Measurements from ENCODE around the gene NECAB3. TPM values are rescaled to one million over a fixed set of nuclear protein-coding genes. Genes with fewer than 3 reads are reported as not detected.
"Not testable (repeated sequence)": the region's sequence is repeated elsewhere in the genome, so short reads cannot be mapped to it uniquely, and the experiment has no call there.

NECAB3 gene
- total RNA-seq, 2 donors from 2014 or later, result 47.4 to 59.9 TPM

DNA sequence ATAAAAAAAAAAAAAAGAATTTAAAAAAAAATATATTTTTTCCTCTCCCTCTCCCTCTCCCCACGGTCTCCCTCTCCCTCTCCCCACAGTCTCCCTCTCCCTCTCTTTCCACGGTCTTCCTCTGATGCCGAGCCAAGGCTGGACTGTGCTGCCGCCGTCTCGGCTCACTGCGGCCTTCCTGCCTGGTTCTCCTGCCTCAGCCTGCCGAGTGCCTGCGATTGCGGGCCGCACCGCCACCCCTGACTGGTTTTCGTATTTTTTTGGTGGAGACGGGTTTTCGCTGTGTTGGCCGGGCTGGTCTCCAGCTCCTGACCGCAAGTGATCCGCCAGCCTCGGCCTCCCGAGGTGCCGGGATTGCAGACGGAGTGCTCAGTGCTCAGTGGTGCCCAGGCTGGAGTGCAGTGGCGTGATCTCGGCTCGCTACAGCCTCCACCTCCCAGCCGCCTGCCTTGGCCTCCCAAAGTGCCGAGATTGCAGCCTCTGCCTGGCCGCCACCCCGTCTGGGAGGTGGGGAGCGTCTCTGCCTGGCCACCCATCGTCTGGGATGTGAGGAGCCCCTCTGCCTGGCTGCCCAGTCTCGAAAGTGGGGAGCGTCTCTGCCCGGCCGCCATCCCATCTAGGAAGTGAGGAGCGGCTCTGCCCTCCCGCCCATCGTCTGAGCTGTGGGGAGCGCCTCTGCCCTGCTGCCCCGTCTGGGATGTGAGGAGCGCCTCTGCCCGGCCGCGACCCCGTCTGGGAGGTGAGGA is 26.6 kb upstream of the NECAB3 start:
- DNase-seq; intact Hi-C loops (cut with DNase I); ATAC-seq: not testable (repeated sequence)

DNA sequence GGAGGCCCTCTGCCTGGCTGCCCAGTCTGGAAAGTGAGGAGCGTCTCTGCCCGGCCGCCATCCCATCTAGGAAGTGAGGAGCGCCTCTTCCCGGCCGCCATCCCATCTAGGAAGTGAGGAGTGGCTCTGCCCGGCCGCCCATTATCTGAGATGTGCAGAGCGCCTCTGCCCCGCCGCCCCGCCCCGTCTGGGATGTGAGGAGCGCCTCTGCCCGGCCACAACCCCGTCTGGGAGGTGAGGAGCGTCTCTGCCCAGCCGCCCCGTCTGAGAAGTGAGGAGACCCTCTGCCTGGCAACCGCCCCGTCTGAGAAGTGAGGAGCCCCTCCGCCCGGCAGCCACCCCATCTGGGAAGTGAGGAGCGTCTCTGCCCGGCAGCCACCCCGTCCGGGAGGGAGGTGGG is 24.7 kb upstream of the NECAB3 start:
- ATAC-seq; DNase-seq; intact Hi-C loops (cut with DNase I): not testable (repeated sequence)

DNA sequence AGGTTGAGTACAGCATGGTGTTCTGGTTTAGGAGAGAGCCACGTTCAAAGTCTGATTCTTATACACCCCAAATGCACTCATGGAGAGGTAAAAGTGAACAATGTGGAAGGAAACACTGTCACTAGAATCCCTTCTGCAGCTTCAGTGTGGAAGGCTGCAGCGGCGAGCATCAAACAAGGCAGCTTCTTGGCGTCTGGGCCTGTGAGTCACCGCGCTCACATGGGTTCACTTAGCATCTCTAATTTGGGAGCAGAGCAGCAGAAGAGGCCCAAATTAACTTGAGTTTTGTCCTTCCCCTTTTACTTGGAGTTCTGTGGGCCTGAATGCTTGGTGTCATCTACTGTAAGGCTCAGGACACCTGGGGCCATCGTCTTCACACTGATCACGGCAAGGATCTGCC is 22.9 kb upstream of the NECAB3 start:
- DNase-seq (no peak), ATAC-seq (peak; percentile 65 to 73)
- intact Hi-C loops (cut with DNase I), result no loop called here

DNA sequence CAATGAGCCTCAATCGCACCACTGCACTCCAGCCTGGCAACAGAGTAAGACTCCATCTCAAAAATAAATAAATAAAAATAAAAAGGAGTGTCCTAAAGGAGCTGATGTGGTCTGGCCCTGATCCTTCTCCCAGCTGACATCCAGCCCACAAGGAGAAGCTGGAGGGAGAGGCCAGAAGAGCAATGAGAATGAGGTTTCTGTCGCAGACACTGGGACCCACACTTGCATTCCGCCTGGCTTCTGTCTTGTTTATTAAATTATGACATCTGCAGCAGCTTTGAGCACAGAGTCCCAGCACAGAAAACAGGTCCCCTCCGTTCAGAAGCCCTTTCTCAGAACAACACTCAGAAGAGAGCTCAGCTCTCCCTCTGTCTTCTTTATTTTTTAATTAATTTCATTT is 22.2 kb upstream of the NECAB3 start:
- DNase-seq (no peak), ATAC-seq (no peak)
- intact Hi-C loops (cut with DNase I), result no loop called here

DNA sequence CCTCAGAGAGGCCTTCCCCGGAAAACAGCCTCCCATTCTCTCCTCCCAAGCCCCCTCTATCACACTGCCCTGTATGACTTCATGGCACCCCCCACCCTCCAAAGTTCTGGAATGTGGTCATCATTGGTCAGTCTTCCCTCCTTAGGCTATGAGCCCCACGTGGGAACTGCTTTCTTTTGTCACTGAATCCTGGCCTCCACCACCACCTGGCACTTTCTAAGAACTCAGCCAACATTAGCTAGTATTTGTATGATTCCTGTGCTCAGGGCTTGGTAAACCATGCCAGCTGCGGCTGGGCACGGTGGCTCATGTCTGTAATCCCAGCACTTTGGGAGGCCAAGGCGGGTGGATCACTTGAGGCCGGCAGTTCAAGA is 20.4 kb upstream of the NECAB3 start:
- ATAC-seq (no peak), DNase-seq (no peak)
- intact Hi-C loops (cut with DNase I), result no loop called here

DNA sequence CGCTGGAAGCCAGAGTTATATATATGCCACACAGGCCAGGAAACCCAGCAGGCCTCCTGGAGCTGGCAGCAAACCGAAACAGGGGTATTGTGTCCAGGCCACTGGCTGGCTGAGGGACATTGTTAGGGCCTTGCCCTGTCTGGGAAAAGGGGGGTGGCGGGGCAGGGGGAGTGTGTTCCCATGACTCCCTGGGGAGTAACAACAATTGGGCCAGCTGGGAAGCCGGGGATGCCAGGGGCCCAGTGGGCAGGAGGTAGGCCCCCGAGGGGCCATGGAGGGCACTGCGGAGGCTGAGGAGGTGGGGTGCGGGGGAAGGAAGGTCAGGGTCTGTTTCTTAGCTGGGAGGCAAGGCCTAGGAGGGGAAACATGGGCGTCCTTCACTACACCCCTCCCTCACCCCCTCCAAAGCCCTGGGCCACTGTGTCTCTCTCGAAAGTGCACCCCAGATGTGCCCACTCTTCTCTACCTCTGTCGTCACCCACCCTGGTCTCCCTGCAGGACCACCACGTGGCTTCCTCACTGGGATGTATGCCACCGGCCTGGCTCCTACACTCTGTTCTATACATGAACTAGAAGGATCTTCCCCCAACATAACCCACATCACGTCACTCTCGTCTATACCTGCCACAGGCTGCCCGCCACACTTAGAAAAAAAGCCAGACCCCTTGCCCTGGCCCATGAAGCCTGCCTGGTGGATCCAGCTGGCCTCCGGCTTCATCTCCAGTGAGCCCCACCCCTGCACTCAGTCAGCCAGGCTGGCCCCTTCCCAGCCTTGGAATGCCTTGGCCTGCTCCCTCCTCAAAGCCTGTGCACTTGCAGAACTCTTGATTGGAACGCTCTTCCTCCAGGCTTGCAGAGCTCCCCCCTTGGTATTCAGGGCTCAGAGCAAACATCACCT is 19.8 kb upstream of the NECAB3 start:
- ATAC-seq (peak; percentile 70 to 71), DNase-seq (peak; percentile 61)
- intact Hi-C loops (cut with DNase I), result no loop called here

DNA sequence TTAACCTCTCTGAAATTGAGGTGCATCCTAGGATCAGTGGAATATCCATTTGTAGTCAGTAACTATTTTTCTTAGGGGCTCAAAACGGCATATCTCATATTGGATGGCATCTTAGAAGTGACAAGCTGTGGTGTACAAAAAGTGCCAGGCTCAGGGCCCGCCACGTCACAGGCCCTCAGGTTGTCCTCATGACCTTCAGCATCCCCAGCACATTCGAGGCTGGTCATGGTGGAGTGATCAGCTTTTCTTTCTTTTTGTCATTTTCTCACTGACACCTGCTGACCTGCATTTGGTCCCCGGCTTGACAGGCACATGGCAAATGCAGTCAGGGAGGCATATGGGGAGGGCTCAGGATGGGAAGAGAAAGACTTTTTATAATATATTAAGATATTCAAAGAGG is 19.1 kb upstream of the NECAB3 start:
- ATAC-seq (no peak), DNase-seq (no peak)
- intact Hi-C loops (cut with DNase I), result no loop called here

DNA sequence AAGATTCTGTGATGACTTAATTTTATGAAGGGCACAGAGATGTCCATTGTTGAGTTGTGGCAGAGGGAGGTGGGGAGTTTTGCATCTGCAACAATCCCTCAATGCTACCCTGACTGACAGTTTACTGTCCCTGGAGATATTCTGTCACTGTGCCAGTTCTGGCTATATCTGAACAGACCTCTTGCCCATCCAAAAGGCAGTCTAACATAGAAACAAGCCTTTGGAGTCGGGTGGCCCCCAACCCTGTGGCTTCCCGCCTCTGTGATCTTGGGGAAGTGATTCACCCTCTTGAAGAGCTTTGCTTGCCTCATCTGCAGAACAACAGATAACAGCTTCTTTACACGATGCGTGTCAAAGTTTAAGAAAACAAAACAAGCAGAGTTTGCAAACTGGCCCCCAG is 15.7 kb upstream of the NECAB3 start:
- ATAC-seq (peak in 1 of 2 donors; percentile 9), DNase-seq (no peak)
- intact Hi-C loops (cut with DNase I), result loop anchor here in 1 of 2 donors (5.0 kb wide), 1 partner anchor 42 kb away; the partner anchor contains the start of gene ZNF341

DNA sequence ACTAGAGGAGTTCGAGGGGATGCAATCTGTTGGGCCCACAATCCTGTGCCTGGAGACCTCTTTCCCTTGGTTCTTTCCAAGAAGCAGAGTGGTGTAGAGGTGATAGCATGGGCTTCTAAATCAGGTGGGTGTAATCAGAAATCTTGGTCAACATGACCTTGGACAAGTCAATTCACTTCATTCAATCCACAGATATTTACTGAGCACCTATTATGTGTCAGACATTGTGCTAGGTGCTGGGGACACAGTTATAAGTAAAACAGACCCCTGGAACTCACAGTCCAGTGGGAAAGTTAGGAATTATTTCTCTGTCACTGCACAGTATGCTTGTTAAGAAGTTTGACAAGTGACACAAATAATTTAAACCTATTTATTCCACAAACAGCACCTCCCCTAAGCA is 15.3 kb upstream of the NECAB3 start:
- no peak for ATAC-seq
- intact Hi-C loops (cut with DNase I), result loop anchor here in 1 of 2 donors (5.0 kb wide), 1 partner anchor 43 kb away; the partner anchor contains the start of gene ZNF341

DNA sequence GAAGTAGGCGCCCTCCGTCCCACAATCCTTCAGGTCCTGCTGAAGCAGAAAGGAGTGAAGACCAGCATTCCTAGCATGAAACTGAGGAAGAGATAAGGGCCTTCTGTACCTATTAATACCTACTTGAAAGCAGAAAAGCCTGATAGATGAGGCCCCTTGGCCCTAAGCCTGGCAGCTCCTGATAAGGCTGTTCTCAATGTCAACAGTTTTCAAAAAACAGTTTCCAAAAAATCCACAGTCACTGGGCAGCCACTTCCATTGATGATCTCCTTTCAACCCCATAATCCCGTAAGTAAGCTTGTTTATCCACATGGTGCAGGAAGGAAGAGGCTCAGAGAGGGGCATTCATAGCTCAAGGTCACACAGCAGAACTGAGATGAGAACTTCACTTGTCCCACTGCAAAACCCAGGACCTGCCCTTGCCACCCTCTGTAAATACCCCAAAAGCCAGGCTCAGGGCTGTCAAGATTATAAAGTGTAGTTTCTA is 14.8 kb upstream of the NECAB3 start:
- DNase-seq (no peak), ATAC-seq (peak in 1 of 2 donors; percentile 1)
- intact Hi-C loops (cut with DNase I), result loop anchor here in 1 of 2 donors (5.0 kb wide), 1 partner anchor 43 kb away; the partner anchor contains the start of gene ZNF341

More for the DNA sequence above, 15.3 kb upstream of the NECAB3 start:
- no peak for DNase-seq

DNA sequence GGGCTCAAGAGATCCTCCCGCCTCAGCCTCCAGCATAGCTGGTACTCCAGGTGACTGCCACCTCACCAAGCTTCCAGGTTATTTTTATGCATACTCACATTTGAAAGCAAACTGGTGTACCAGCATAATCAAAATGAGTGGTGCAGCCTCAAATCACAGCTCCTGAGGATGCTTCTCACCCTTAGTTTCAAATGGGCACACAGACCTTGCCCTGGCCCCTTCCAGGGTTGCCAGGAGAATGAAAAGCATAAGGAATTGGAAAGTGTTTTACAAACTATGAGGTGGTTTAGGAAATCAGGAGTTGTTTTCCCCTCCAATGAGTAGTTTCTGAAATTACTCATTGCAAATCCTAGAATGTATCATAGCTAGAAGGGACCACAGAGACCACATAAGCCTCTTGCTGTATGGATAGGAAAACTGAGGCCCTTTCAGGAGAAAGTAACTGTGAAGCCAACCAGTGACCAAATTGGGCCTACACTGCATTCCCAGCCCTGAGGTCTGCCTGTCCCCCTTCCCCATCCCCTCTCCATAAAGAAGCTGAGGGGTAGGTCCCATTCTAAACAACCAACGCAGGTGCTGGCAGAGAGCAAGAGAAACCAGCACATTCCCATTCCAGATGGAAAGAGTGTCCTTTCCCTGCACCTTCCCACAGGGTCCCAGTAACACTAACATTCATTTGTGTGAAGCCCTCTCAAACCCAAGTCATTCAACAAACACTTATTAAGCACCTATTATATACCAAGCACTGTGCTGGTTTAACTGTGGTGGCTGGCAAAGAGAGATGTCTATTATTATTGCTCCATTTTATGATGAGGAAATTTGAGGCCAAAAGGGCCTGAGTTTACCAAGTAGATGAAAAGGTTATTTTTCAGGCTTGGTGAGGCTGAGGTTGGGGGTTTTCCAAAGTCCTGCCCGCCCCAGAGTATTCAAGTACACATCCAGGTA is 14.0 kb upstream of the NECAB3 start:
- intact Hi-C loops (cut with DNase I), result loop anchor here in 1 of 2 donors (5.0 kb wide), 1 partner anchor 44 kb away; the partner anchor contains the start of gene ZNF341
- no peak for ATAC-seq
- DNase-seq, result no peak

DNA sequence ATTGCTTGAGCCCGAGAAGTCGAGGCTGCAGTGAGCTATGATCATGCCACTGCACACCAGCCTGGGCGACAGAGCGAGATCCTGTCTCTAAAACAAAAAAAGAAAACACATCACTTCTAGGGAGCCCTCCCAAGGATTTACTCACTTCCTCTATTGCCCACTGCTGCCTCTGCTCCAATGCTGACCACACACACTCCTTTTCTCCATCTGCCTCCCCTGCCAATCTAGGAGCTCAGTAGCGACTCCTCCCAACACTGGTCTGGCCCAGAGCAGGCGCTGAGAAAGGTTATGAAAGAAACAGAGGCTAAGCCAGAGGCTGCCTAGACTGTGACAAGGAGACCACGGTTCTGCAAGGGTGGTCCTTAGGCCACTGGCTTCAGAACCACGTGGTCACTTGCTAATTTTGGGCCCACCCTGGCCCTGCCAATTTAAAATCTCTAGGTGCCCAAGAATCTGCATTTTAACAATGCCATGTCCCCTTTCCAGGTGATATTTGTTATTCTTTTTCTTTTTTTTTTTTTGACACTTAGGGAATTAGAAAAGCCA is 13.2 kb upstream of the NECAB3 start:
- DNase-seq (no peak), ATAC-seq (peak in 1 of 2 donors; percentile 26)
- intact Hi-C loops (cut with DNase I), result loop anchor here in 1 of 2 donors (5.0 kb wide), 1 partner anchor 45 kb away; the partner anchor contains the start of gene ZNF341

DNA sequence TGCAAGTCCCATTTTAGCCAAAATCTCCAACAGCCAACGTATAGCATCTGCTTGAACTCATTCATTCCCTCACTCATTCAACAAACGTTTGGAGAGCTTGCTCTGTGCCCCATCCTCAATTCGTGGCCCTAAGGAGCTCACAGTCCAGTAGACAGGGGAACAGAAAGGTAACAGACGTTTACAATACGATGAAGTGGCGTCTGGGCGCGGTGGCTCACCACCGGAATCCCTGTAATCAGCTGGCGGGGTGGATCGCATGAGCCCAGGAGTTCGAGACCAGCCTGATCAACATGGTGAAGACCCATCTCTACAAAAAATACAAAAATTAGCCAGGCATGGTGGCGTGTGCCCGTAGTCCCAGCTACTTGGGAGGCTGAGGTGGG is 12.7 kb upstream of the NECAB3 start:
- intact Hi-C loops (cut with DNase I), result loop anchor here in 1 of 2 donors (5.0 kb wide), 1 partner anchor 45 kb away; the partner anchor contains the start of gene ZNF341

DNA sequence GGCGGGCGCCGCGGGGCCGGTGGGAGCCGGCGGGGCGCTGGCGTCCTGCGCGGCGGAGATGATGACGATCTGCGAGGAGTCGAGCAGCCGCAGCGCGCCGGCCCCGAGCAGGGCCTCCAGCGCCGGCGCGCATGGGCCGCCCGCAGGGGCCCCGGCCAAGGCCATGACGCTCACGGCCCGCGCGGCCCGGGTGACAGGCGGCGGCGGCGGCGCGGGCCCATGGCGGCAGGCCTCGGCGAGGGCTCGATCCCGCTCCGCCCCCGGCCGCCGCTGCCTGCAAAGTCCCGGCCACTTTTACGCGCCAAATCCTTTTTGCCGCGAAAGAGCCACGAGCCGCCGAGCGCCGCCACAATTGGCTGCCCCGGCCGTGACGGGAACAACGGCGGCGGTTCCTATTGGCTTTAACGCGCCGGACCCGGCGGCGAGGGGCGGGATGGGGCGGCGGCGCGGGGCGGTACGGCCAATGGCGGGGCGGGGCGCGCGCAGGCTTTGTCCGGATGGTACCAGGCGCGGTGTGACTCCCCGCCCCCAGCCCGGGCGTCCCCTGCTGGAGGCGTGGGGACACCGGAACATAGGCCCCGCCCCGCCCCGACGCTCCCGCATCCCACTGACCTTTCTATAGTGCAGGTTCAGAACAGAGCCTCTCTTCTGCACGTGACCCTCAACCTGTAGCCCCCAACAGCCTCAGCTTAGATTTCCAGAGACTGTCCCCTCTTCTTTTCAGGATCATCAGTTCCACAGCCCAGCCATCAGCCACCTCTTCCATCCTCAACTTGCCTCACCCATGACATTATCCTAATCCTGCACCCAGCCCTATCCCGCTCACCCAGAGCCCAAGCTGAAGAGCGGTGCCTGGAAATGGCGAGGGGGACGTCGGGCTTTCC is 12.1 kb upstream of the NECAB3 start, which contains the start of gene E2F1:
TSS of gene E2F1 (minus strand) at position 286 of the 884 bp plus-strand sequence. CDS start at position 165, 121 bp downstream.
- ATAC-seq, result peak; percentile 98 to 99
- intact Hi-C loops (cut with DNase I), result loop anchor here in 1 of 2 donors (5.0 kb wide), 1 partner anchor 46 kb away; the partner anchor contains the start of gene ZNF341
- DNase-seq, result peak; percentile 97

More for the DNA sequence above, 12.7 kb upstream of the NECAB3 start:
- no peak for DNase-seq
- ATAC-seq, result no peak

DNA sequence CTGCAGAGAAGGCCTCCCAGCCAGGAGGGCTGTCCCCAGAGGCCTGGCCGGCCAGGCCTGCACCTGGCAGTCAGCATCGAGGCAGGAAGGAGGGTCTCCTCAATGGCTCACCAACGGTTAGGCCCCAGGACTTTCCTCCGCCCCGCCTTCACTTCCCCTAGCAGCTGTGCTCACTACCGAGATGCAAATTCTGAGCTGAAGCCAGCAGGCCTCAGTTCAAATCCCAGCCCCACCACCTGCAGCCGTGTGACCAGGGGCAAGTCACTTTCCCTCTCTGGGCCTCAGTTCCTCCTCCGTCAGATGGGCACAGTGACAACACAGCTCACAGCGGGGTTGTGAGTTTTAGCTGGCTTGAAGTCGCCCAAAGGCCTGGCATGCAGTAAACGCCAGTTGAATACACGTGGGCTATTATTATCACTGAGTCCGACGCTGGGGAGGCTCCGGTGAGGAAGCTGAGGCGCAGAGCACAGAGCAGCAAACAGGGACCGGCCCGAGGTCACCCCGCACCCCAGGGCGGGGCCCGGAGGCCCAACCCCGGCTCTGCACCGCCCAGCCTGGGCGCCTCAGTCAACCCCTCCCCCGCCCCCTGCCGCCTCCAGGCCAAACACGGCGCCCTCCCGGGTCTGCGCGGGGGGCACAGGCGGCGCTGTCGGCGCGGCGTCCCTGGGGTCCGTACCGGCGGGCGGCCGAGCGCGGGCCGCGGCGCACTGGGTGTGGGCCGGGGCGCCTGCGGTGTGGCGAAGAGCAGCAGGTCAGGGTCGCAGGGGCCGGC is 11.3 kb upstream of the NECAB3 start:
- no peak for ATAC-seq
- DNase-seq, result no peak
- intact Hi-C loops (cut with DNase I), result loop anchor here in 1 of 2 donors (5.0 kb wide), 1 partner anchor 47 kb away; the partner anchor contains the start of gene ZNF341
